Measurements from ENCODE around the gene CSRP3.

The CSRP3 gene

DNA sequence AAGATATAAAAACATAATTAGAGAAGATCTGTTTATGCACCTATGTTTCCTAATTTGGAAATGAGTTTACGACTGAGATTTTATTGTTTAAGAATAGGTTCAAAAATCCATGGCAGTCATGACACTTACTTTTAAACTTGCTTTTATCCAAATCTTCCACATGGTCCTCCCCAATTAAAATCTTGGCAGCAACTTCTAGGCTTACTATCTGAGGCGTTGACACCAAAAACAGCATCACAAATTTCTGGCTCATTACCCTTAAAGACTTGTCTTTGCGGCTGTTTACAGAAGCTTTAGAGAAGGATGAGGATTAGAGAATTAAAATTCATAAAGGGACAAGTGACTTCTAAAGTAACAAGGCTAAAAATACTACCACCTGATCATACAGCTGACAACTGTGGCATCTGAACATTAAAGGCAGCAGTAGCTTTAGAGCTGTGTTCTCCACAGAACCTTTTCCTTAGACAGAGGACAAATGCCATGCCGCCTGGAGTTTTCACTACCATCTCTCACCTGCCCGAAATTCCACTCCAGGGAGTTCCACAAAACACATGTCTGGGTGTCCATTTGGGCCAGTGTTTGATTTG is 32.5 kb upstream of the CSRP3 start:
- Mint-ChIP-seq H3K27me3 (peaks cover 5% of the 10 kb centered on the region), H3K9me3 (no peaks in the 10 kb centered on the region), H3K4me3 (no peak overlapping the region), H3K36me3 (ENCODE audit: low read depth) (peaks cover 66% of the 10 kb centered on the region), H3K4me1 (ENCODE audit: low read depth) (peaks cover 9% of the 10 kb centered on the region), H3K27ac (no peak overlapping the region)

DNA sequence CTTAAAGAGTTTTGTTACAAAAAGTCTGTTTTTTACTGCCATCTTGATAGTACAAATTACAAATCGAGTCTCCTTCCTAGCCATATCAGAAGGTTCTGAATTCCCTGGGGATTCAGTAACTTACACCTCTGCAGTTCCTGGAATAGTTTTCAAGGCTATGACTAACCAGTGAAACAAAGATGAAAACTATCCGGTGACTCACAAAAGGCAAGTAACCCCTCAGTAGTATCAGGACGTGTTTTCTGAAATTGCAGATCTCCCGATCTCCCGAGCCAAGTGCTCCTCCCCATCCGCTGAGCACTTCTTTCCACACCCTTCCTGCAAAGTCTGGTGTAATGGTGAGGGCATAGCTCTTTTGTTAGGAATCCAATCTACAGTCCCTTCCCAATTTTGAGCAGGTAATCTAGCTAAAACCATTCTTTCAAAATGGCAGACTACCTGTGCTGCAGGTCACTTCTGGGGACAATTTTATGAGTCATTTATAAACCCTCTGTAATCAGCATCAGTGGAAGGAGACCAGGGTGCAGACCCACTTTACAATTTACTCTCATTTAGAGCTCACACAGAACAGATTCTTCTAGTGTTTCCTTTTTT is 31.2 kb upstream of the CSRP3 start:
- peaks cover 67% of the 10 kb centered on the region for H3K36me3 Mint-ChIP-seq (ENCODE audit: low read depth)

DNA sequence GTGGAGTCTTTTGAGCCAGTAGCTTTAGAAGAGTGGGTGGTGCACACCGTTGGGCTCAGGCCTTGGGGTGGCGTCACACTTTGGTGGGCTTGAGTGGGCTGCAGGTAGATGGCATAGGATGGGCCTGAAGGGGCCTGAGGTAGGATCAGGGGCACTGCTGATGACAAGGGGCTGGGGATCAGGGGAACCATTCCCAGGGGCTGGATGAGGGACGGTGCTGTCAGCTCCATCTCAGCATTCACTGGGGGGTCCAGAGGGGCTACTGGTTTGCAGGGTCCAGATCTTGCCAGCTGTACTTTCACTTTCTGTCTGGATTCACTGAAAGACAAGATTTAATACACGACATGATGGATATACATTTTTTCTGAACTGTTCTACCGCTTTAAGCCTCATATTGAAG is 27.9 kb upstream of the CSRP3 start:
- Mint-ChIP-seq H3K27me3 (no peaks in the 10 kb centered on the region), H3K4me1 (ENCODE audit: low read depth) (no peaks in the 10 kb centered on the region), H3K9me3 (no peaks in the 10 kb centered on the region), H3K27ac (no peak overlapping the region), H3K4me3 (no peak overlapping the region), H3K36me3 (ENCODE audit: low read depth) (peaks cover 51% of the 10 kb centered on the region)

More for the DNA sequence above, 31.2 kb upstream of the CSRP3 start:
- Mint-ChIP-seq H3K27me3 (no peaks in the 10 kb centered on the region), H3K27ac (no peak overlapping the region), H3K4me3 (no peak overlapping the region), H3K9me3 (no peaks in the 10 kb centered on the region), H3K4me1 (ENCODE audit: low read depth) (no peaks in the 10 kb centered on the region)

DNA sequence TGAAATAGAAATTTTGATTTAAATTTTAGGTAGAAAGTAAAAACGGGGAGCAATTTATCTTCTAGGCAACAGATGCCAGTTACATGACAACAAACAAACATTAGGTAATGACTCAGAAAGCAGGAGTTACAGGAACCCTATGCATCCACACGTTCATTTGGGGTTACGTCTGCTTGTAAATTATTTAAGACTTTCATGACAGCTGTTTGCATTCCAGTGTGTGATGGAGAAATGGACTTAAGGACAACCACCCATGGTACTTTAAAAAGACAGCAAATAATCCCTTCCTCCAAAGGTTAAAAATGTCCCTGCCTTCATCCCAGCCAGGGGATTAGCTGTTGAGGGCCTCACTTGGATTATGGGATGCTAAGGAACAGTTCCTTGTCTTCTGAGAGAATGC is 27.2 kb upstream of the CSRP3 start:
- no peak overlapping the region for H3K4me3 Mint-ChIP-seq
- peaks cover 48% of the 10 kb centered on the region for H3K36me3 Mint-ChIP-seq (ENCODE audit: low read depth)
- no peak overlapping the region for H3K27ac Mint-ChIP-seq
- no peaks in the 10 kb centered on the region for H3K4me1 Mint-ChIP-seq (ENCODE audit: low read depth)
- no peaks in the 10 kb centered on the region for H3K27me3 Mint-ChIP-seq
- H3K9me3 Mint-ChIP-seq: no peaks in the 10 kb centered on the region

DNA sequence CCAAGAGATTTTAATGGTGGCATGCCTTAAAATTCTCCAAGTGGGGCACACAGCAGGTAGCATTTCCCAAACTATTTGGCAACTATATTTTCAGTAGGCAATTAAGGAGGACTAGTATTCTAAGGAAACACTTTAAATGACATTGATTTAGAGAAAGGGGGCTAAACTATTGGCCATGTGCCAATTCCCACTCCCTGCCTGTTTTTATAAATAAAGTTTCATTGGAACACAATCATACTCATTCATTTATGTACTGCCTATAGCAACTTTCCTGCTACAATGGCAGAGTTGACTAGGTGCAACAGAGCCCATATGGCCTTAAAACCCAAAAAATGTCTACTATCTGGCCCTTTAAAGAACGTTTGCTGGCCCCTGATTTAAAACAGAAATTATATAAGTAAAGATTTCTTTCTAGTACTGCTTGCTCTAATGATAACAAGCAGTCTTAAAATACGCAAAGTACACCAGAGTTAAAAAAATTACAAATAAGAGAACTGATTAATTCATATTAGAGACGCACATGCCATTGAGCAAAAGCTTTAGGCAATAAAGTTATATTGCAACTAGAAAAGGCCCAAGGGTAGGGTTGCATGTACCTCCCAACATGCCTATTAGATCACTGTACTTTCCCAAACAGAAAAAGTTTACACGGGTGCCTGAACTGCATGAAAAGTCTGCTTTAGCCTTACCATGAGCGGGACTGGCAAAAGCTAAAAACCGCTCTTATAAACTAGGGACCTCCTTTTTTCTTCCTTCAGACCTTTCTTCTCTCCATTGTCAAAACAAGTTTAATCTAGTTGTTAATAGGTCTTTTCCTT is 24.8 kb upstream of the CSRP3 start:
- Mint-ChIP-seq H3K27me3 (no peaks in the 10 kb centered on the region), H3K36me3 (ENCODE audit: low read depth) (peaks cover 41% of the 10 kb centered on the region), H3K4me3 (no peak overlapping the region), H3K9me3 (no peaks in the 10 kb centered on the region), H3K27ac (no peak overlapping the region), H3K4me1 (ENCODE audit: low read depth) (no peaks in the 10 kb centered on the region)

DNA sequence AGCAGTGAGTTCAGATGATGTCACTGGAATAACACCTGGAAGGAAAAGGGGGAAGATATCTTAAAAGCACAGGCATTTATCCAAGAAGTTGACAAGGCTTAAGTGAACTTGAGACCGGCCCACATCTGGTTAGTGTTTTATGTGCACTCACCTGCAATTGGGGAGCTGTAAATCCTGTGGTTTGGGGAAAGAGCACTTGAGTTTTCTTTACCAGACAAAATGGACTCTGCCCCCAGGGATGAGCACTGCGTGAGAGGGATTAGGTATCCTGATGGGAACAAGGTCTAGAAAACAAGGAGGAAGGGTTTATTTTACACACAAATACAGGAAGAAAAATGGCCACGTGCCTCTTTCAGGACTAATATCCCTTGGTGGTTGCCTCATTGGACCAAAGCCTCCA is 23.8 kb upstream of the CSRP3 start:
- Mint-ChIP-seq H3K27me3 (no peaks in the 10 kb centered on the region), H3K27ac (no peak overlapping the region), H3K9me3 (no peaks in the 10 kb centered on the region), H3K4me3 (no peak overlapping the region), H3K4me1 (ENCODE audit: low read depth) (no peaks in the 10 kb centered on the region), H3K36me3 (ENCODE audit: low read depth) (peaks cover 39% of the 10 kb centered on the region)

DNA sequence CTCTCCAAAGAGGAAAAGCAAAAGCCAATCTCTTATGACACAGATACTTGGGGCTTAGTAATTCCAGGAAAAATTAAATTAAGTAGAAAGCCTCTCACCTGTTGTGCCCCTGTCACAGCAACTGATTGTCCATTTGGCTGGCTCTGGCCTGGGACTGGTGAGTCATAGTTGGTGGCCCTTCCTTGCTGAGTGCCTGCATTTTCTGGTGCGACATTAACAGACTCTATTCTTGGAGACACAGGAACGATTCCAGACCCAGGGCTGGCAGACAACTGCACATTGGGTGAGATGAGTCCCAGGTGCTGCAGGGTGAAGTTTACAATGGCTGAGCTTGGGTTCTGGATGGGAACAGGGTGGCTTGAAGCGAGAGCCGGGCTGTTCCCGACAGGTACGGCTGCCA is 23.3 kb upstream of the CSRP3 start:
- Mint-ChIP-seq H3K4me3 (no peak overlapping the region), H3K9me3 (no peaks in the 10 kb centered on the region)

DNA sequence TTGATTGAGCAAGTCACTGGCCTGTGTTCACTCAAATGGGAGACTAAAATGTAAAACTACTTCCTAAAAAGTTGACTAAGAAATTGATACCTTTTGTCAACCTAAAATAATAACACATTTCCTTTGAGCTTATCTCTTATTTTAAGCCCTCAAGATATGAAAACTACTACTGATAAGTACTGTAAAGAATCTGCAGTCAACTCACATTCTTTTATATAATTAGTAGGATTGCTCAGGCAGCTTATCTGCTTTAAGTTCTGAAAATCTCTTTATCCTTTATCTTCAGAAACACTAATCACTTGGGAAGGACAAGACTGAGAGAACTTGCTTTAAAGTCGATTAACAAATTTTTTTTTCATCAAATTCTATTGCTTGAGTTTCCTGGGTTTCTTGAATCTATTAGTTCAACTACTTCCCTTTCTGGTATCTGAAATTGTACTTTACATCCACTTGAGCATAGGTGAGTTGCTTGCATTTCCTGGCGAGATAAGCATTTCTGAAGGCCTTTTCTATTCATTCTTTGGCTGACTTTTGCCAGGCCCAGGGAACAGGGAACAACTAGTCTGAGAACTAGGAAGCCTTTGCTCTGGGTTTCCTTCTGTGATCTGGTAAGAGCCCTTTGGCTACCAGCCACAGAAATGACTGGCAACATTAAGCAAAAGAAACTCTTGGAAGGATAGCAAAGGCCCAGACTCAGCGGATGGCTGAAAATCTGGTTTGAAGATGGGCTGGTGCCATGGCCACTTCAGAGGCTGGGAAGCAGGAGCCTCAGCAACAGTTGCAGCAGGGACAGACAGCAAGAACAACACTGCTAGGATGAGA is 19.3 kb upstream of the CSRP3 start:
- H3K4me3 Mint-ChIP-seq: no peak overlapping the region
- no peaks in the 10 kb centered on the region for H3K9me3 Mint-ChIP-seq
- no peak overlapping the region for H3K27ac Mint-ChIP-seq
- peaks cover under 1% of the 10 kb centered on the region for H3K27me3 Mint-ChIP-seq
- no peaks in the 10 kb centered on the region for H3K4me1 Mint-ChIP-seq (ENCODE audit: low read depth)
- H3K36me3 Mint-ChIP-seq (ENCODE audit: low read depth): peaks cover 19% of the 10 kb centered on the region

More for the DNA sequence above, 23.3 kb upstream of the CSRP3 start:
- Mint-ChIP-seq H3K27me3 (no peaks in the 10 kb centered on the region), H3K36me3 (ENCODE audit: low read depth) (peaks cover 39% of the 10 kb centered on the region), H3K4me1 (ENCODE audit: low read depth) (no peaks in the 10 kb centered on the region), H3K27ac (no peak overlapping the region)

DNA sequence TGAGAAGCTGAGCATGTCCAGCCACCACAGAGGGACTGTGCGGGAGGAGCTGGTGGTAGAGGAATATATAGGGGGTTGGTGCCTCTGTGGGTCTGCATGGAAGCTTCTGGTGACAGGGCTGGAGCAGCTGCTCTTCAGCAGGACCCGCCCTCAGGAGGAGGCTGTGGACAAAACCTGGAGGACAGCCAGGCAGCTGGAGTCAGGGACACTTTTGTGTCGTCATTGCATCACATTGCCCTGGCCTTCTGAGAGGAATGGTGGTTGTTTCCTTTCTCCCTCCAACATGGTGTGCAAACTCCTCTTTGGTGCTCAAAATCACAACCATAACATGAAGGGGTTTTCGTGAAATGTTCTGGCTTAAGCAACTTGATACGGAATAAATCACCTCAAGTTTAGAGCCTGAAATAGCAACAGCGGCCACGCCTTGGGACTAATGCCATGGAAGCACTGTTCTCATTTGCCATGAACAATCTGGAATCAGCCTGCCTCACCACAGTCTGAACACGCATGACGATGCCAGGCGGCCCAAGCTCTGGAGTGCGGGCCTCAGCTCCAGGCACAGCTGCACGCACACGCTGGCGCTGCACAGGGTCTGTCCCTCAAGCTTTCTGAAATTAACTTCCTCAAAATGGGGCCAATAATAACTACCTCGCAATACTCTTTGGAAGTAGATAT is 17.1 kb upstream of the CSRP3 start:
- Mint-ChIP-seq H3K4me3 (no peak overlapping the region), H3K36me3 (ENCODE audit: low read depth) (peaks cover 5% of the 10 kb centered on the region), H3K27ac (no peak overlapping the region)

DNA sequence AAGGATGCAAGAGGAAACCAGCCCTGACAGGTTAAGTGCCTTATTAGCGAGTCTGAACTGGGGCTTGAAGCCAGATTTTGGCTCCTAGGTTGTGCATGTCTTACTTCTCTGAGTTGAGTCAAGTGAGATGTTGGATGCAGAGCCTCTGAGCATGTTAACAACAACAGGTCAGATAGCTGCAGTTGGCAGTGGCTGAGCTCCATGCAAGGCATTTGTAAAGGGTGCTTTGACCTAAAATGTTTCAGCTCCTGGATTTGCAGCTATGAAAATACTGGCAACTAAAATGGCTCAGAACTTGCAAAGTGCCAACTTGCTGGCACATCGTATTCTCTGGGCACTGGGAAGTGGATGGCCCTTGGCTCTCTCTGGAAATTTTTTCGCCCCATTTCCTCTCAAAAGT is 16.4 kb upstream of the CSRP3 start:
- Mint-ChIP-seq H3K4me3 (no peak overlapping the region), H3K4me1 (ENCODE audit: low read depth) (no peaks in the 10 kb centered on the region)

More for the DNA sequence above, 17.1 kb upstream of the CSRP3 start:
- no peaks in the 10 kb centered on the region for H3K4me1 Mint-ChIP-seq (ENCODE audit: low read depth)
- peaks cover 17% of the 10 kb centered on the region for H3K27me3 Mint-ChIP-seq
- H3K9me3 Mint-ChIP-seq: no peaks in the 10 kb centered on the region

DNA sequence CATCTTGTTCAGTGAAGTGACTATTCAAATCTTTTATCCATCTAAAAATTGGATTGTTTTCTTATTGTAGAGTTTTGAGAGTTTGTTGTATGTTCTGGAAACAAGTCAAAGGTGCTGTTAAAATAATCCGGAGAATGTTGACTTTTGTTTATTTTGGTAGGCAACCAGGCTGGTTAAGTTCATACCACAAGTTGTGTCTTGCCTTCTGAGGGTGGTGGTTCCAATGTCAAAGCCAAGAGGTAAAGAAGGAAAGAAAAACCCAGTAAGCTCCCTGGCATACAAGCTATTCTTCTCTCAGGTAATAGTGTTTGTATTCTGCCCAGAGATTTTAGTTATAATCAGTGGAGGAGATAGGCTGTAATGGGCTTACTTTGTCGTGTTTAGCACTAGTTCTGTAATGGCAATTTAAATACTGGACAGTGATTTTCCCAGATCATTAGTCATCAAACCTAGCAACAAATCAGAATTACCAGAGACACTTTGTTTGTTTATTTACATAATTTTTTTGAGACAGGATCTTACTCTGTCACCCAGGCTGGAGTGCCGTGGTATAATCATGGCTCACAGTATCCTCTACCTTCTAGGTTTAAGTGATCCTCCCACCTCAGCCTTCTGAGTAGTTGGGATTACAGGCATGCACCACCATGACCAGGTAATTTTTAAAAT is 15.1 kb upstream of the CSRP3 start:
- Mint-ChIP-seq H3K27me3 (peaks cover 36% of the 10 kb centered on the region), H3K9me3 (no peaks in the 10 kb centered on the region), H3K4me1 (ENCODE audit: low read depth) (no peaks in the 10 kb centered on the region), H3K27ac (no peak overlapping the region), H3K4me3 (no peak overlapping the region), H3K36me3 (ENCODE audit: low read depth) (no peaks in the 10 kb centered on the region)

More for the DNA sequence above, 16.4 kb upstream of the CSRP3 start:
- Mint-ChIP-seq H3K36me3 (ENCODE audit: low read depth) (peaks cover 5% of the 10 kb centered on the region), H3K9me3 (no peaks in the 10 kb centered on the region), H3K27ac (no peak overlapping the region), H3K27me3 (peaks cover 23% of the 10 kb centered on the region)

DNA sequence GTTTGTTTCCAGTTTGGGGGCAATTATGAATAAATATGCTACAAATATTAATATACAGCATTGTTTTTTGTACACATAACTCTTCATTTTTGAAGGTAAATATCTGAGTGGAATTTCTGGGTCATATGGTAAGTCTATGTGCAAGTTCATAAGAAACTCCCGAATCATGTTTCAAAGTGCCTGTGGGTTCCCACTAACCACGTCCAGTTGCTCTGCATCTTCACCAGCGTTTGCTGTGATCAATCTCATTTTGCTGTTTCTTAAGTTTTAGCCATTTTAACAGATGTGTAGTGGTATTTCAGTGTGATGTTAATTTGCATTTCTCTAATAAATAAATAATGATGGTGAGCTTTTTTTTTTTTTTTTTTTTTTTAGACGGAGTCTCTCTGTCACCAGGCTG is 14.2 kb upstream of the CSRP3 start:
- H3K9me3 Mint-ChIP-seq: no peaks in the 10 kb centered on the region
- H3K4me1 Mint-ChIP-seq (ENCODE audit: low read depth): no peaks in the 10 kb centered on the region
- no peak overlapping the region for H3K27ac Mint-ChIP-seq
- no peaks in the 10 kb centered on the region for H3K36me3 Mint-ChIP-seq (ENCODE audit: low read depth)
- no peak overlapping the region for H3K4me3 Mint-ChIP-seq
- peaks cover 37% of the 10 kb centered on the region for H3K27me3 Mint-ChIP-seq

DNA sequence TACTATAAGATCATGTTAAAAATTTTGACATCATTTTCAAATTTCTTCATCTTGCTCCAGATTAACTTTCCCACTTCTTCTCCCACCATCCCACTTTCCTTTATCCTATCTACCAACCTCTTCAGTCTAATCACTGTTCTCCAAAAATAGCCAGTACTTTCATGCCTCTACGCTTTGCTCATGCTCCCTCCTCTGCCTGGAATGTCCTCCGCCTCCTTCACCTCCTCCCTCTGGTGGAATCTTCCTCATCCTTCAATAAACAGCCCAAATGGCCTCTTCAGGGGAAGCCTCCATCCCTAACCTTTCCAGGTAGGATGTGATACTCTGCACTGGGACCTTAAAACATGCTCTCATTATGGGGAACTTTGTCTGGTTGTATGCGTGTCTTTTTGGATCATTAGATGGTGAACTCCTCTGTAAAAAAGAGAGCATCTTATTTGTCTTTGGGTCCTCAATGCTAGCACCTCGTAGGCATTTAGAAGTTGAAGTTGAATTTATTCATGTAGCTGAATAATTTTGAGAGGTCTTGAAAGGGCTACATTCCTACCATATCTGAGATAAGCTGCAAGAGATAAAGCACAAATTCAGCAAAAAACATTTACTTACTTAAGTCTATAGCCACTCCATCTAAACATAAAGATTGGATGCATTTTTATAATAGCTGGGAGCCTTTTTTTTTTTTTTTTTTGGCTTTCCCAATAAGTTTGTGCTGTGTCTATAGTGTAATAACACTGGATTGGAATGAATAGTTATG is 8.0 kb upstream of the CSRP3 start:
- H3K27me3 Mint-ChIP-seq: peaks cover 36% of the 10 kb centered on the region
- no peak overlapping the region for H3K4me3 Mint-ChIP-seq
- H3K36me3 Mint-ChIP-seq (ENCODE audit: low read depth): no peaks in the 10 kb centered on the region
- no peaks in the 10 kb centered on the region for H3K4me1 Mint-ChIP-seq (ENCODE audit: low read depth)
- H3K27ac Mint-ChIP-seq: no peak overlapping the region
- H3K9me3 Mint-ChIP-seq: no peaks in the 10 kb centered on the region
